Glutamatergic neuron (in vitro differentiated cells): ENCODE results near the gene MADCAM1. TPM values are rescaled to one million over a fixed set of nuclear protein-coding genes. Genes with fewer than 3 reads are reported as not detected.
A peak's percentile ranks its signal among the peaks of the same experiment; 100 is the strongest.

Experiments
- DNase-seq: peaks from one replicate; pipeline ENCODE4 v3.0.0; 2022
- H3K27ac Mint-ChIP-seq: one replicate; pipeline ENCODE4 v1.8.0; 2020; ENCODE audit warnings: mild to moderate bottlenecking, mixed read lengths, inconsistent platforms; ENCODE audit not compliant: unreplicated experiment
- H3K27me3 Mint-ChIP-seq: one replicate; pipeline ENCODE4 v1.8.0; 2020; ENCODE audit warnings: mild to moderate bottlenecking, moderate library complexity, mixed read lengths, inconsistent platforms; ENCODE audit not compliant: unreplicated experiment
- H3K36me3 Mint-ChIP-seq: one replicate; pipeline ENCODE4 v1.8.0; 2020; ENCODE audit warnings: mild to moderate bottlenecking, mixed read lengths, inconsistent platforms; ENCODE audit not compliant: unreplicated experiment
- H3K4me1 Mint-ChIP-seq: one replicate; pipeline ENCODE4 v1.8.0; 2020; ENCODE audit warnings: mild to moderate bottlenecking, low read depth, mixed read lengths, inconsistent platforms; ENCODE audit not compliant: unreplicated experiment
- H3K4me3 Mint-ChIP-seq: one replicate; pipeline ENCODE4 v1.8.0; 2020; ENCODE audit warnings: mild to moderate bottlenecking, mixed read lengths, inconsistent platforms; ENCODE audit not compliant: unreplicated experiment
- H3K9me3 Mint-ChIP-seq: one replicate; pipeline ENCODE4 v1.8.0; 2020; ENCODE audit warnings: mild to moderate bottlenecking, moderate library complexity, mixed read lengths, inconsistent platforms; ENCODE audit not compliant: unreplicated experiment
- CTCF ChIP-seq: fragments of 200-600 bp; sonication (generic); IDR thresholded peaks from one replicate; pipeline ENCODE4 v1.5.0; 2021; ENCODE audit not compliant: partially characterized antibody, unreplicated experiment
- total RNA-seq: library from RNA; stranded (reverse); fragmentation: NEBNext Ultra II Directional; extraction: Animal tissue kit (Norgen Biotek cat#: 25700); gene quantifications from one replicate; pipeline ENCODE4 v1.2.1, GENCODE V29; 2021; ENCODE audit not compliant: unreplicated experiment

MADCAM1 gene
- total RNA-seq, 1 donor from 2014 or later: 1.7 TPM

GRCh38 chr19:512547-513365, 16.5 kb downstream of the MADCAM1 start:
- peaks cover 8% of the 10 kb centered on the region for H3K9me3 Mint-ChIP-seq
- H3K36me3 Mint-ChIP-seq: peaks cover 5% of the 10 kb centered on the region
- peaks cover 17% of the 10 kb centered on the region for H3K27me3 Mint-ChIP-seq
- DNase-seq: no peak
- TF ChIP-seq CTCF: no peak
- H3K4me1 Mint-ChIP-seq: peaks cover 6% of the 10 kb centered on the region
- H3K4me3 Mint-ChIP-seq: no peak overlapping the region
- H3K27ac Mint-ChIP-seq: no peak overlapping the region

GRCh38 chr19:513368-514165, 17.3 kb downstream of the MADCAM1 start:
- H3K4me3 Mint-ChIP-seq: no peak overlapping the region

GRCh38 chr19:514166-514663, 17.9 kb downstream of the MADCAM1 start:
- Mint-ChIP-seq H3K36me3 (peaks cover 5% of the 10 kb centered on the region), H3K27ac (peak overlapping the region; percentile 40), H3K4me1 (peaks cover 4% of the 10 kb centered on the region), H3K4me3 (no peak overlapping the region), H3K27me3 (peaks cover 17% of the 10 kb centered on the region), H3K9me3 (peaks cover 4% of the 10 kb centered on the region)
- TF ChIP-seq CTCF: no peak
- no peak for DNase-seq

More at GRCh38 chr19:513368-514165, 17.3 kb downstream of the MADCAM1 start:
- peaks cover 5% of the 10 kb centered on the region for H3K36me3 Mint-ChIP-seq
- H3K27me3 Mint-ChIP-seq: peaks cover 17% of the 10 kb centered on the region
- no peak for TF ChIP-seq CTCF
- peak overlapping the region; percentile 43 for H3K27ac Mint-ChIP-seq
- H3K9me3 Mint-ChIP-seq: peaks cover 8% of the 10 kb centered on the region
- no peak for DNase-seq
- H3K4me1 Mint-ChIP-seq: peaks cover 4% of the 10 kb centered on the region

GRCh38 chr19:517721-518597, 21.7 kb downstream of the MADCAM1 start:
- TF ChIP-seq CTCF: no peak
- Mint-ChIP-seq H3K9me3 (peaks cover 4% of the 10 kb centered on the region), H3K27ac (no peak overlapping the region), H3K4me3 (no peak overlapping the region), H3K27me3 (peaks cover 11% of the 10 kb centered on the region), H3K36me3 (peaks cover 14% of the 10 kb centered on the region), H3K4me1 (no peaks in the 10 kb centered on the region)
- peak; percentile 53 for DNase-seq
